Spleen (tissue), 7 donors: ENCODE measurements around the gene TOMM20.
"Not testable (repeated sequence)": the region's sequence is repeated elsewhere in the genome, so short reads cannot be mapped to it uniquely, and the experiment has no call there.

Experiments
- CTCF ChIP-seq, 11 experiments: fragments of 200-600 bp in 7 of 11; fragments of 450-650 bp in 4 of 11; sonication (generic) in 4 of 11; IDR thresholded peaks in 8 of 11; conservative IDR thresholded peaks in 3 of 11; 1 replicate in 7 of 11; 2 replicates in 4 of 11; pipeline versions ENCODE4 v1.4.0 to v1.8.0; 2016 to 2021; ENCODE audit warnings: antibody characterized with exemption in 11 of 11, inconsistent platforms in 4 of 11, mild to moderate bottlenecking in 1 of 11
- POLR2A ChIP-seq, 3 donors: fragments of 450-650 bp; IDR thresholded peaks; one replicate each; pipeline ENCODE4 v1.5.1; 2017; ENCODE audit warnings: antibody characterized with exemption in 3 of 3, mild to moderate bottlenecking in 1 of 3
- POLR2AphosphoS5 ChIP-seq, 3 donors: sonication (generic); formaldehyde crosslinking; IDR thresholded peaks; one replicate each; pipeline ENCODE4 v1.5.1; 2017; ENCODE audit warnings: antibody characterized with exemption in 3 of 3
- donor health status: DM: no; HTN: no; CAD: no; lungs with moderate emphysema.
- donor health status: DM: no; HTN: no; CAD: no.
- donor health status: DM: no; HTN: no; CAD: no.

GRCh38 chr1:235159930-235160329, 31.3 kb upstream of the TOMM20 start:
- TF ChIP-seq CTCF (IDR thresholded peaks at IDR 0.05 in 8 of 11, conservative IDR thresholded peaks at IDR 0.05 in 3 of 11); POLR2A (IDR thresholded peaks at IDR 0.05); POLR2AphosphoS5 (IDR thresholded peaks at IDR 0.05): not testable (repeated sequence)
